ENCODE results near the gene CLCN1.
"Not testable (repeated sequence)": the region's sequence is repeated elsewhere in the genome, so short reads cannot be mapped to it uniquely, and the experiment has no call there.

CLCN1 gene

DNA sequence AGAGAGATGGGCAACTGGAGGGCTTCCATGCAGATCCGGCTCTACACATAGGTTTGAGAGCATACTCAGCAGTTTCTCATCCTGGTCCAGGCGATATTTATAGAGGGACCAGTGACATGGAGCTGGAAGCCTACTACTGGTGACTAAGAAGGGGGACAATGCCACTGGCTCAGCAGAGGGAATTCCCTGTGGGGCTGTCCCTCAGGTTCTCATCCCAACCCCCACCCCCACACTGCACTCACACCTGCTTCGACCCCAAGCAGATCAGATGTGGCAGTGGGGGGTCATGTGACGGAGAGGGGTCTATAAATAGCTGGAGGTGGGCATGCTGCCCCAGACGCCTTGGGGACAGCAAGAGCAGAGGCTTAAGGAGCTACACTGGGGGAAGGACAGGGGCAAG, at the start of gene CLCN1:
Gene CLCN1, plus strand, starts transcription at position 336 of the 400 bp plus-strand sequence. CDS start 102 bp downstream, outside the sequence.
- DNase-seq (ENCODE audit: low read depth): no peak

DNA sequence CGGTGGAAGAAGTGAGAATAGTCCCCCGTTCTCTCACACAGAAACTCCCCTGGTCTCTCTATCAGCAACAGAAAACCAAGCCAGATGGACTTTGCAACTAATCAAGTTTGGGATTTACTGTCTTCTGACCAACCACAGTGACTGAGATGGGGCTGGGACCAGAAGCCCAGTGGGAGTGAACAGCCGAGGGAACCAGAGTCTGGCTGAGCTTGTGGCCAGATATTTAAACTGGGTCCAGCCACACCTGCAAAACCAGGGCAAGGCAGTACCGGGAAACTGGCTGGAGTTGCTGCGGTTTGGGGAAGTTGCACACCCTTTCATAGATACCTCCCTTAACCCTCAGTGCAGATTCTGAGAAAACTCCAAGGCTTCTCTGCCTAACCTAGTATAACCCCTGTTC, 46.7 kb upstream of the CLCN1 start:
- DNase-seq (ENCODE audit: low read depth): no peak

DNA sequence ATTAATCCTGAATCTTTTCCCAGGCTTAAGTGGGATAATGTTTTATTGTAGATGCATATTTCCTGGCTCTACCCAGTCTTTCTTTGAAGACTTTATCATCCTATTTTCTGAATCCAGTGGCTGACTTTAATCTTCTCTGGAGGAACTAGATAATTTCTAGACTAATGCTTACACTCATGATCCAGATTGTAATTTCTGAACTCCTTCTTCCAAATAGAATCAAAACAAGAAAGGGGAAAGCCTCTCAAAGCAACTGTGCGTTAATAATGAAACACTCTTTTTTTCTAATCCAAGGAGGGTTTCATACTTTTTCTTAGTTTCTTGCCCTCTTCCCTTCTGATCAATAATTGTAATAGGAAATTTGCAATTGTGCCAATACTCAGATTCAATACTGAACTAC, 44.7 kb upstream of the CLCN1 start:
- no peak for DNase-seq (ENCODE audit: low read depth)

DNA sequence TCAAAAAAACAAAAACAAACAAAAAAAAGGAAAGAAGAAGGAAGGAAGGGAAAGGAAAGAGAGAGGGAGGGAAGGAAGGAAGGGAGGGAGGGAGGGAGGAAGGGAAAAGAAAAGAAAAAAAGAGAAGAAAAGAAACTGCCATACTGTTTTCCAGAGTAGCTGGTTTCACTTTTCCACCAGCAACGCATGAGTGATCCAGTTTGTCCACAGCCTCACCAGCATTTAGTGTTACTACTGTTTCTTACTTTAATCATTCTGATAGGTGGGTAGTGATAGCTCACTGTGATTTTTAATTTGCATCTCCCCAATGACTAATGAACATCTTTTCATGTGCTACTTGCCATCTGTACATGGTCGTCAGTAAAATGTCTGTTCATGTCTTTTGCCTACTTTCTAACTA, 43.0 kb upstream of the CLCN1 start:
- no peak for DNase-seq (ENCODE audit: low read depth)

DNA sequence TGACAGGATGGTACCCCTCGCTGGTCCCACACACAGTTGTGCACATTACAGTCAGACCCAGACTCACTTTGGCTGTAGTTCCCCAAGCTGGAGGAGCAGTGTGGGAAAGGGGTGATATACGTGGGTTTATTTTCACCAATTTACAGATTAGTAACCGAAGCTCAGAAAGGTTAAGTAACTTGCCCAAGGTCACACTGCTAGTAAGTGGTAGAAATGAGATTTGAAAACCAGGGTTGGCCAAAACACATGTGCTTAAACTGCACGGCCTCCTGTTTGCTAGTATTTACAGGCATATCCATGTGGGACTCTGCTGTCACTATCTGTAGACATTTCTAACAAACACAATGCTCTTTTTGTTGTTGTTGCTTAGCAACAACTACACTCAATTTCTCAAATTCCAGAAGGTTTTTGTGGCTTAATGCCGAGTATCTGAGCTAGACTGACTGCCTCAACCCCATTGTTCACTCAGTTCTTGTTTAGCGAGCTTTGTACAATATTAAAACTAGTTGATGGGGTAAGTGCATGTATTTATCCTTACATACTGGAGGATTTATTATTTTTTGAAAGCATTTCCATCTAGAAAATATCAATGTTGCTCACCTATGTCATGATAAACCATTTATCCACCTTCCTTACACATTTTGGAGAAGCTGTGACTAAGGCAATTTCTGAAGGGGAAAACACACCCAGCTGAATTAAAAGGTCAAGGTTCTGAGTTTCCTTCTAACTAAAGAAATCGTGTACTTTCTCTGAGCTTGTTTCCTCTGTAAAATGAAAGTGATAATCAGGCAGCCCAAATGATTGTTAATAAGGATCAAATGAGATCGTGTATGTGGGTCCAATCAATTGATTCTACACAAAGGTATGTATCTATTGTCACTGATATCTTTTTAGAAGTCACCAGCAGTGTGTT, 36.5 kb upstream of the CLCN1 start:
- DNase-seq (ENCODE audit: low read depth): no peak

DNA sequence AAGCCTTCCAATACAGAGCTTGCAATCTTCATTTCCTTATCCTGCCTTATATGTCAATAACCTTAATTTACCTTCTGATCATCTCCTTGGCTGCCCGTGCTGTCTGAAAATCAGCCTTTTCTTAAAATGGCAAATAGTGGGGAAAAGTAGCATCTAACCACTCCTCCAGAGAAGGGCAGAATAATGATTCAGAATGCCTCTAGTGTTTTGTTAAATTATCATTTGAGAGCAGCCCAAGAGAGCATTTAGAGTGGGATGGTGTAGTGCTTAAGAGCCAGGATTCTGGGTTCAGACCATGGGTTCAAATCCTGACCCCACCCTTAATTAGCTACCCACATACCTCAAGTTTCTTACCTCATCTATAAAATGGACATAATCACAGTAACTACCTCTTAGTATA, 35.8 kb upstream of the CLCN1 start:
- no peak for DNase-seq (ENCODE audit: low read depth)

DNA sequence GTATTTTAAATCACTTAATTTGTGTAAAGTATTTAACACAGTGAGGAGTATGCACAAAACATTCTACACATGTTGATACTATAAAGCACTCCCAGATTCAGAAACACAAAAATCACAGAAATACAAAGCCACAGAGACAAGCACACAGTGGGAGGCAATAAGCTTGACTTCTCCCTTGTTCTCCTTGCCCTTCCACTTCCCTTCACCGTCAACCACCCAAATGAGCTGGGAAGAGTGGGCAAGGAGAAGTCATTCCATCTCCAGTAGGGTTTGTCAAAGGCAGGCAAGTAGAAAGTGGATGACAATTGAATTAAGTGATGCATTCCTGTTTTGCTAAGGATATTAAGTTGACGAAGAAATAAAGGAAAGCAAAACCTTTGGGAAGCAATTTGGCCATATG, 35.3 kb upstream of the CLCN1 start:
- no peak for DNase-seq (ENCODE audit: low read depth)

DNA sequence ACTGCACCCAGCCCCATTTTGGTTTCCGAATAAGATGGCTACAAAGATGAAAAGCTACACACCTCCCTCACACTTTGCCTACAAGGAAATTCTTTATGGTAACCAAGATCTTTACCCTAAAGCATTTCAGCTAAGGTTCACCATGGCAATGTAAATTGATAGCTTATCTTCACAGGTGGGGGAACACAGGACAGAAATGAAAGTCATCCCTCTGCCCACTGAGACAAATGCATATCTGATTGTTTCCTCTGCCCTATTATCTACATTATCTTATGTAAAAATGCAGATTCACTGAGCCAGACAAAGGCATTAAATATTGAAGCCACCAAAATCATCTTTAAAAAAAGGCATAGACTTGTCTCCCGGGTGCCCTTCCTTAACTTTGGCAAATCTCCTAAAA, 34.4 kb upstream of the CLCN1 start:
- no peak for DNase-seq (ENCODE audit: low read depth)

DNA sequence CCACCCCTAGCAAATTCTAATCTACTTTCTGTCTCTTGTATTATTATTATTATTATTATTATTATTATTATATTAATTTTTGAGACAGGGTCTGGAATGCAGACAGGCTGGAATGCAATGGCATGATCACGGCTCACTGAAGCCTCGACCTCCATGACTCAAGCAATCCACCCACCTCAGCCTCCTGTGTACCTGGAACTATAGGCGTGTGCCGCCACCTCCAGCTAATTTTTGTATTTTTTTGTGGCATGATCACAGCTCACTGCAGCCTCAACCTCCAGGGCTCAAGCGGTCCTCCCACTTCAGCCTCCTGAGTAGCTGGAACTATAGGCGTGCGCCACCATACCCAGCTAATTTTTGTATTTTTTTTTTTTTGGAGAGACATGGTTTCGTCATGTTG, 33.8 kb upstream of the CLCN1 start:
- DNase-seq (ENCODE audit: low read depth): no peak

DNA sequence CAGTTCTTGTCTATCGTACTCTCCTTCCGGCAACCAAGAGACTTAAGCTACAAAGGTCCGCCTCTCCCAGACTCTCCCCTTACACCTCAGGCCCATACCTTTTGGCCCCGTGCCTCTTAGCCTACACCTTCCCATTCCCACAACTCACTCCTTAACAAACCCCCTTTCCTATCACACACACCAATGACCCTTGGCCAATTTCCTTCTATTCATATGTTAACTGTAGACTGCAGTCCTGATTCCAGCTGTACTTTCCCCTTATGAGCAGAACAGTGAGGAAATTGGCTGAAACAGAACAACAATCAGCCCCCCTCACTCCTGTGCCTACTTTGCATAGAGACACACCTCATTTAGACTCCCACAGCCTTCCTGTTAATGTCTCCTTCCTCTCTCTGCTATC, 32.5 kb upstream of the CLCN1 start:
- DNase-seq (ENCODE audit: low read depth): no peak

DNA sequence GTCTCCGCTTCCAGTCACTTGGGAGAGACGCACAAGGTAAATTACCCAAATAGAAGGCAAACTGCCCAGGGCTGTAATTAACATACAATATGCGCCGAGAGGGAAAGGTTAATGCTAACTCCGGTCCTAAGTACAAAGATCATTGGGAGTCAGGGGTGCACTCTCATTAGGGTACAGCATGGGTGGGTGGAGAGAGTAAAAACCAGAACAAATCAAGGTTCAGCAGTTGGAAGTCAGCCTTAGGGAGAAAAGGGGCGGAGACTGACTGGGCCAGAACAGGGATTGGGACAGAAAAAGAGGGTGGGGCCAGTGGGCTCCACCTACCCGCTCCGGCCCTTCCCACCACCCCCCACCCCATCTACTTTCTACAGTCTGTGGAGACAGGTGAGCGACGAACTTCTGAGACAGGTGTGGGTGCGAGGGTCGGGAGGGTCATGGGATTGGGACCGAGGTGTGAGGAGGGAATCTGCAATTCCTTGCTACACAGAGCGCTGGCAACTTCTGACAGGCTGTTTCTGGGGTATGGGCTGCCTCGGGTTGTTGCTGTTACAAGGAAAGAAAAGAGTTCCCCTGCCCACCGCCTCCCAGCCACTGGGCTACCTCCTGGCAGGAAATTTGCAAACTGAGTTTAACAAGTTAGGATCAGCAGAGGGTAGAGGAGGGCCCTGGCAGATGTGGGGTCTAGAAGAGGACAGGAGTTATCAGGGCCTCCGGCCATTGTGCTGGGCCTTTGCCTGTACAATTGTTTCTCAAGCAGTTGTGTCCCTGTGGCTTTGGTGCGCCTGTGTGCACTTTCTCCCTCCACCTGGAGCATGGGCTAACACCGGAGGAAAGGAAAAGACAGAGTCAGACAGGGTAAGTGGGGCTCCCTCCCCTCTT, 31.1 kb upstream of the CLCN1 start, which contains the start of gene TMEM139:
Gene TMEM139, plus strand, starts transcription at position 368 of the 879 bp plus-strand sequence. CDS start 1,000 bp downstream, outside the sequence.
- no peak for DNase-seq (ENCODE audit: low read depth)

DNA sequence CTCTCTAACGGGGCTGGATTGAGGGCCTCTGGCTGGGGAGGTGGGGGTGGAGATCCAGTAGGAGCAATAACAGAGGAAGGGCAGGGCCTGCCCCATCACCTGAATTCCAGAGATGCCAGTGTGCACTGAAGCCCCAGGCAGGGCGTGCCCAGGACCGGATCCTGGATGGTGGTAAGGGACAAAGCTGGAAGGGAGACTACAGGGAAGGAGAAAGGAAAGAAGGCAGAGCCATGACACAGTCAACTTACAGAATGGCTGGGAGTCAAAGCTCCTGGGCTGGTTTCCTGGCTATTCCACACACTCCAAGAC, 30.5 kb upstream of the CLCN1 start:
- no peak for DNase-seq (ENCODE audit: low read depth)

DNA sequence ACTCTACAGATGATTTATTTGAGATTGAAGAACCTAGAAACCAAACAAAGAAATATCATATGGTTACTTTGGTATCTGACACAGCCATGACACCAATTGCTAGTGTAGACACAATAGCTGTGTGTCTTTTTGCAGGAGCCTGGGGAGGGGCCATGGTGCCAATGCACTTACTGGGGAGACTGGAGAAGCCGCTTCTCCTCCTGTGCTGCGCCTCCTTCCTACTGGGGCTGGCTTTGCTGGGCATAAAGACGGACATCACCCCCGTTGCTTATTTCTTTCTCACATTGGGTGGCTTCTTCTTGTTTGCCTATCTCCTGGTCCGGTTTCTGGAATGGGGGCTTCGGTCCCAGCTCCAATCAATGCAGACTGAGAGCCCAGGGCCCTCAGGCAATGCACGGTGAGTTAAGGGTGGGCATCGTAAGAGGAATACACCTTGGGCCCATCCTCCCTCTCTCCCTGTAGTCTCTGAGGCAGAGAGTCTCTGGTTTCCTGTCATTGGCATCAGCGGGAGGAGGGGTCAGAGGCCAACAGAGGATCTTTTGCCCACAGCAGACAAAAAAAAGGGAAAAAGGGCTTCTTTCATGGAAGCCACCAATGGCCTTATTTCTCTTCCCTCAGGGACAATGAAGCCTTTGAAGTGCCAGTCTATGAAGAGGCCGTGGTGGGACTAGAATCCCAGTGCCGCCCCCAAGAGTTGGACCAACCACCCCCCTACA, 29.9 kb upstream of the CLCN1 start:
- no peak for DNase-seq (ENCODE audit: low read depth)

DNA sequence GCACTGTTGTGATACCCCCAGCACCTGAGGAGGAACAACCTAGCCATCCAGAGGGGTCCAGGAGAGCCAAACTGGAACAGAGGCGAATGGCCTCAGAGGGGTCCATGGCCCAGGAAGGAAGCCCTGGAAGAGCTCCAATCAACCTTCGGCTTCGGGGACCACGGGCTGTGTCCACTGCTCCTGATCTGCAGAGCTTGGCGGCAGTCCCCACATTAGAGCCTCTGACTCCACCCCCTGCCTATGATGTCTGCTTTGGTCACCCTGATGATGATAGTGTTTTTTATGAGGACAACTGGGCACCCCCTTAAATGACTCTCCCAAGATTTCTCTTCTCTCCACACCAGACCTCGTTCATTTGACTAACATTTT, 29.4 kb upstream of the CLCN1 start:
- DNase-seq (ENCODE audit: low read depth): no peak

DNA sequence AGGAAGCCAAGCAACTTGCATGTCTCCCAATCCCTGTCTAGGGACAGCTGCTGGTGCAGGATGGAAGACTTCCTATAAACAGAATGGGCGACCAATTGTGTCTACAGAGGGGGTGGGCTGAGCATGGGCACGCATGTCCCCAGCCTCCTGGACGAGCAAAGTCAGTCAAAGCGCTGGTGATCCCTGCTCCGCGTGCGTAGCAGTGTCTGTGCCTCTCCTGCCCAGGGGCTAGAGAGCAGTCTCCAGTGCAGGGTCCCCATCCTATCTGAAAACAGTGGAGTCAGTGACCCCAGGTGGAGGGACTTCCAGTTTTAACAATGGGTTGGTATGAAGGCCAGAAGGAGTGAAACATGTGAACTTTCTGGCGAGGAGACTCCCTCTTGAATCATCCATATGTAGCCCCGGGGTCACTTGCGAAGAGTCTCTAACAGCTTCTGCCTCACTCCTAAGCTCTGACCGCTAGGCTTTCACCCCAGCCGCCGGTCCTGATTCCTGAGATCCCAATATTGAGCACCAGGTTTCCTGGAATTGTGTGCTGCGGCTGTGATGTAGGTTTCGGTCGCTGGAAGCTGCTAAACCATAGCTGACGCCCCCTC, 28.5 kb upstream of the CLCN1 start:
- no peak for DNase-seq (ENCODE audit: low read depth)

DNA sequence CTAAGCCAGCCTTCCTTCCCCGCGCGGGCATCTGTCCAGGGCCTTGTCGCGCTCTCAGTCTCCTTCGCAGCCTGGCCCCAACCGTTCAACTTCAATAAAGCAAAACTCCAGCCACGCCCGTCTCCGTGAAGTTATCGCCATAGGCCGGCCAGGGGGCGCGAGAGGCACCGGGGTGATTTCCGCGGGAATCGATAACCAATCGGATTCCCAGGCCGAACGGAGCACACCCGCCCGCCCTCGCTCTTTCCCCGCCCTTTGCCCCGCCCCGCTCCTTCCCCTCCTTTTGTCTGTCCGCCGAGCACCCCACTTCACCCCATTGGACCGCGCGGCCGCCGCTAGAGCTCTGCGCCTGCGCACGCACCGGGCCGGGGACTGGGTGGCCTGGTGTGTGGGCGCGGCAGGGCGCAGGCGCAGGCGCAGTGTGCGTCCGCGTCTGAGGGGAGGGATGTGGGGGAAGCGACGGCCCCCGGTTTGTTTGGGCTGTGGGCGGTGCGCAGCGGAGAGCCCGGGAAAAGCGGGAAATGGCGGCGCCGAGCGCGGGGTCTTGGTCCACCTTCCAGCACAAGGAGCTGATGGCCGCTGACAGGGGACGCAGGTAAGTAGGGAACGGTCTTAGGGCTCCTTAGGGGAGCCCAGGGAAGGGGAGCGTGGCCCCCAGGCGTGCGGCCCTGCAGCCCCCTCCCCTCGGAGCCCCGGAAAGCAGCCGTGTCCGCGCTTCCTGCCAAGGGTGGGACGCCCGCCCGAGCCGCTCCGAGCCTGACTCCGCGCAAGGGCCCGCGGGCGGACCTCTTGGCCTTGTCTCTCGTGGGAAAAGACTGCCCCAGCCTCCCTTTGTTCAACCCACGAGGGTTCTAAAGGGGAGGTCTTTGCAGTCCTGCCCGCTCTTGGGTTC, 27.7 kb upstream of the CLCN1 start, which contains the start of gene CASP2:
Gene CASP2, plus strand, starts transcription at position 417 of the 892 bp plus-strand sequence. Its CDS starts 105 bp downstream, at position 522.
- DNase-seq (ENCODE audit: low read depth): peak; percentile 95

DNA sequence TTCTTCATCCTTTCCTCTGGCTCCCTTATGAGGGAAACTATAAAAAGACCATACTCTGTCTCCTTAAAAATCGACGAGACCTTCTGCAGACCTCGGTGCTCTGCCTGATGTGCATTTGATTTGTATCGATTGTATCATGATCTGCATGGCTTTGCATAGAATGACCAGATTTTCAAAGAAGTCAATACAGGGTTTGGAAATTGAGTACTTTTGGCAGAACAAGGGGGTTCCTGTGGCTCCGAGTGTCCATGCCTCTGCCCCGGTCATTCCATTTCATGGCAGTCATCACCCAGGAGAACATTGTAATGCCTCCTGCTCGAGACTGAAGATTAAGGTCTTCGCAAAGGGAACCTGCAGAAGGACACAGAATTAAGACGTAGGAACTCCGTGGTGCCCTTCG, 27.1 kb upstream of the CLCN1 start:
- DNase-seq (ENCODE audit: low read depth): no peak

DNA sequence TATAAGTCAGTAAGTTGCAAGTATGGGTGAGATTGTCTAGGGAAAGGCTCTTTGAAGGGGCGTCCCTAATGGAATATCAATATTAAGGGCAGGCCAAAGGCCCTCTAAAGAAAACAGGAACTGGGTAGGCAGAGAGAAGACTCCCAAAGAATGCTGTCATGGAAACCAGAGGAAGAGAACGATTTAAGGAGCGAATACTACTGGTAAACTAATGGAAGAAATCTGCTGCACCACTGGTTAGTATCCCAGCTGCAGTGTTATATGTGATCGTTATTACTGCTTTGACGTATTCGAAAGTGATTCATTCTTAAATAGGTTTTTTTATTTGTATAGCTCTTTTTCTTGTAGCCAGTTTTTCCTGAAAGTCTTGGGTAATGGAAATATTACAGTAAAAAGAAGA, 26.5 kb upstream of the CLCN1 start:
- DNase-seq (ENCODE audit: low read depth): no peak

DNA sequence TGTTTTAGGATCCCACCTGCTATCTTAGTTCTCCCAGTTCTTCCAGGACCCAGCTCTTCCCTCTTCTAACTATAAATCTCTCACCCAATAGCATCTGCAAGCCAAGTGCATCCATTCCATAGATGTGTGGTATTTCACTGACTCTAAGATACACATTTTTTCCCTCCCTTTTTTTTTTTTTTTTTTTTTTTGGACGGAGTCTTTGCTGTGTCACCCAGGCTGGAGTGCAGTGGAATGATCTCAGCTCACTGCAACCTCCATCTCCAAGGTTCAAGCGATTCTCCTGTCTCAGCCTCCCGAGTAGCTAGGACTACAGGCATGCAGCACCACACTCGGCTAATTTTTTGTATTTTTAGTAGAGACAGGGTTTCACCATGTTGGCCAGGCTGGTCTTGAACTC, 26.0 kb upstream of the CLCN1 start:
- DNase-seq (ENCODE audit: low read depth): not testable (repeated sequence)

DNA sequence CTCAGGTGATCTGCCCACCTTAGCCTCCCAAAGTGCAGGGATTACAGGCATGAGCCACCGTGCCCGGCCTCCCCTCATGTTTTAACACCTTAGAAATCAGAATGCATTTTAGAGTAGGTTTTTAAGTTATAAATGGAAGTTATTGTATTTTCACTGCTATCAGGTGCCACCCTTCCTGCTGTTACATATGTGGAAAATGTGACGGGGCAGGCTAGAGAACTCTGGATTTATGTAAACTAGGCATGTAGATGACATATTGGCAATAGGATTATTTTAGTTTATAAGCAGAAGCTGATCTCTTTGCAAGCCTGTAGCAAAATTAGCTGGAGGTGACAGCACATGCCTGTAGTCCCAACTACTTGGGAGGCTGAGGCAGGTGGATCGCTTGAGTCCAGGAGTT, 25.6 kb upstream of the CLCN1 start:
- no peak for DNase-seq (ENCODE audit: low read depth)

DNA sequence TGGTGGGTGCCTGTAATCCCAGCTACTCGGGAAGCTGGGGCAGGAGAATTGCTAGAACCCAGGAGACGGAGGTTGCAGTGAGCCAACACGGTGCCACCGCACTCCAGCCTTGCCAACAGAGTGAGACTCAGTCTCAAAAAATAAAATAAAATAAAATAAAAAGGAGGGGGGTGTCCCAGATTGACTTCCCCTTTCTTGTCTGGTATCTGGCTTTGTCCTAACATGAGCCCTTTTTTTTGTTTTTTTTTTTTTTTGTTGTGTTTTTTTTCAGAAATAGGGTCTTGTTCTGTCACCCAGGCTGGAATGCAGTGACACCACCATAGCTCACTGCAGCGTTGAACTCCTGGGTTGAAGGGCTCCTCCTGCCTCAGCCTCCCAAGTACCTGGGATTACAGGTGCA, 23.0 kb upstream of the CLCN1 start:
- DNase-seq (ENCODE audit: low read depth): no peak

Data from stimulated activated CD8-positive, alpha-beta memory T cell treated with anti-CD3 and anti-CD28 coated beads, Interleukin-7, amount 100 ng/mL, for 24 hours (primary cell).